ENCODE measurements around the gene PDE7B. TPM values are rescaled to one million over a fixed set of nuclear protein-coding genes. Genes with fewer than 3 reads are reported as not detected.
A peak's percentile ranks its signal among the peaks of the same experiment; 100 is the strongest.

PDE7B gene
- total RNA-seq, 4 donors from 2014 or later: 1.4 to 11.6 (median 3.5) TPM

DNA sequence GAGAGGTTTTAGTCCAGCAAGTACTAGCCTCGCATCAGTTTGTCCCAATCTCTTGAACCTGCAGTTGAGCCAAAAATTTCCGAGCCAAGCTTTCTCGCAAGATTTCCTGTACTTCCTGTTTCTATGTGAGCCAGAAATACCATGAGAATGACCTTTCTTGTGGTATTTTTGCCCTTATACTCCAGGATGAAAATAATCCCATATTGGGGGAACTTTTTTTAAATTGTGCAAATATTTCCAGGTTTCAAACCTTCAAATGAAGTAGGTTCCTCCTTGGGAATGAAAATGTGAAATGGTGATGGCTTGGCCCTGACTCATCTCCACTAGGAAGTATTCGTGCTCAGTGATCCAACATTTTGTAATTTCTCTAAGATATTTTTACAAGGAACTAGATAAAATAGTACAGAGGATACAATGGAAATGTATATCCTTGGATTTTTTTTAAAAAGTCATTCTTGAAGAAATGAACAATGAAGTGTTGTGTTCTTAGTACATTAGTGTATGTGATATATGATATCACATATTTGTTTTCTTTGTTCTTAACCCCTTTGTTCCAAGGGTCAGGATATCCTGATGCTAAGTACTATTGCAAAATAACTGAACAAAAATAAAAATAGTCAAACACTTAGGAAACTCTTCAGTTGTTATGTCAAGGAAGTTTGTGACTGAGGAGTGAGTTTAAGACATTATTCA lies 184.0 kb downstream of the PDE7B start:
- peaks cover 0 to 5% (median 0%) of the 10 kb centered on the region in 4 donors for H3K4me1 ChIP-seq
- peak overlapping the region in 1 of 4 donors; percentile 6 for H3K27ac ChIP-seq
- no peaks in the 10 kb centered on the region for H3K36me3 ChIP-seq
- no peak for DNase-seq
- no peak overlapping the region for H3K4me3 ChIP-seq
- no peaks in the 10 kb centered on the region for H3K27me3 ChIP-seq
- TF ChIP-seq CTCF (IDR thresholded peaks at IDR 0.05): no peak
- TF ChIP-seq POLR2A (IDR thresholded peaks at IDR 0.05): no peak
- H3K9me3 ChIP-seq: no peaks in the 10 kb centered on the region

- no peak overlapping the region for H3K4me3 ChIP-seq
- no peak for DNase-seq
- H3K27ac ChIP-seq: peak overlapping the region in 1 of 4 donors; percentile 6
- peaks cover 0 to 5% (median 0%) of the 10 kb centered on the region in 4 donors for H3K4me1 ChIP-seq
- H3K9me3 ChIP-seq: no peaks in the 10 kb centered on the region
- H3K36me3 ChIP-seq: no peaks in the 10 kb centered on the region
- TF ChIP-seq POLR2A (IDR thresholded peaks at IDR 0.05) (no peak), CTCF (IDR thresholded peaks at IDR 0.05) (no peak)
- H3K27me3 ChIP-seq: no peaks in the 10 kb centered on the region
Observed at GRCh38 chr6:136036071-136036380, 184.5 kb downstream of the PDE7B start.

DNA sequence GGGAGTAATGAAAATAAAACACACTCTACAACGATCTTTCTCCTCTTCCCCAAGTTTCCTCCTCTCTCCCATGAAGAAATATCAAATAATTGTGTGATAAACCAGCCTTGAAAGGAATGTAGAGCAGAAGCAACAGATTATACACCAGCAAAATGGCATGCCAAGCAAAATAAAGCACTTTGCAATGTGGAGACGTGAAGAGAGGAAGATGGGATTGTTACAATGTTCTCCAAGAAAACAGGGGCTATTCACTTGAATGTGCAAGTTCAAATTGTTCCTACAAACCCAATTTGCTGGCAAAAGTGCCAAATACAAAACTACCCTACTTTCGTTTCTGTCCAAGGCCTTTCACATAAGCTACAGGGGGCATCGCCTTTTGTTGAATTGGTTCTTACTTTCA lies 185.1 kb downstream of the PDE7B start:
- no peak for DNase-seq
- Histone ChIP-seq H3K4me3 (no peak overlapping the region), H3K9me3 (no peaks in the 10 kb centered on the region), H3K4me1 (peaks cover 0 to 5% (median 0%) of the 10 kb centered on the region in 4 donors), H3K36me3 (no peaks in the 10 kb centered on the region), H3K27ac (peak overlapping the region in 3 of 4 donors; percentile 8 to 71 (median 36)), H3K27me3 (no peaks in the 10 kb centered on the region)
- TF ChIP-seq CTCF (IDR thresholded peaks at IDR 0.05): no peak
- TF ChIP-seq POLR2A (IDR thresholded peaks at IDR 0.05): no peak

- Histone ChIP-seq H3K9me3 (no peaks in the 10 kb centered on the region), H3K27me3 (no peaks in the 10 kb centered on the region), H3K36me3 (no peaks in the 10 kb centered on the region), H3K27ac (peak overlapping the region; percentile 8 to 71 (median 46)), H3K4me3 (peak overlapping the region in 2 of 4 donors; percentile 16 to 32), H3K4me1 (peaks cover 0 to 5% (median 0%) of the 10 kb centered on the region in 4 donors)
- TF ChIP-seq CTCF (IDR thresholded peaks at IDR 0.05): no peak
- TF ChIP-seq POLR2A (IDR thresholded peaks at IDR 0.05): no peak
- peak in 2 of 3 donors; percentile 21 to 48 for DNase-seq
Observed at GRCh38 chr6:136037242-136037875, 185.9 kb downstream of the PDE7B start.

DNA sequence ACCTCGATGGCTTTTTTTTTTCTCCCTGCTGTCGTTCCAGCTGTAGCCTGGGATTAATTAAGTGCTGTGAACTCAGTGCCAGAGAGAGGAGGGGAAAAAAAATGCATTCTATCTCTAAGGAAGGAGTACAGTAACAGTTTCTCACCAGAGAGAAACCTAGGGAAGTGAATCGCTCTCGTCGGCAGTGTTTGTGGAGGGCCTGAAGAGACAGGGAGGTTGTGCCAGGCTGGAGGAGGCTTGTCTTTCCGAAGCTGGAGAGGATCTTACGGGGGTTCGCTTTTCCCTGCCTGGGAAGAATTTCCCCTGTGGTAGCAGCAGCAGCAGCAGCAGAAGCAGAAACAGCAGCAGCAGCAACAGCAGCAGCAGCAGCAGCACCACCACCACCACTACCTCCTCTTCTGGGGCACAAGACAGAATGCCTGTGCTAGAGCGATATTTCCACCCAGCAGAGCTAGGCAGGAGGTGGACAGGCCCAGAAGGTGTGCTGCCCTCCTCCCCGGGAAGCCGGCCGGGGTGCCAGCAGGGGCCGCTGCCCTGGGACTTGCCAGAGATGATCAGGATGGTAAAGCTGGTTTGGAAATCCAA lies 186.5 kb downstream of the PDE7B start:
- no peak for TF ChIP-seq POLR2A (IDR thresholded peaks at IDR 0.05)
- TF ChIP-seq CTCF (IDR thresholded peaks at IDR 0.05): no peak
- Histone ChIP-seq H3K4me1 (peaks cover 0 to 5% (median 0%) of the 10 kb centered on the region in 4 donors), H3K4me3 (peak overlapping the region in 3 of 4 donors; percentile 9 to 38 (median 32))

More for the DNA sequence above, 186.5 kb downstream of the PDE7B start:
- Histone ChIP-seq H3K36me3 (no peaks in the 10 kb centered on the region), H3K27me3 (no peaks in the 10 kb centered on the region), H3K9me3 (no peaks in the 10 kb centered on the region), H3K27ac (peak overlapping the region; percentile 8 to 71 (median 46))
- no peak for DNase-seq

Measured in Peyer's patch (tissue), 4 donors.